Measurements from ENCODE around the gene THAP10. TPM values are rescaled to one million over a fixed set of nuclear protein-coding genes. Genes with fewer than 3 reads are reported as not detected.

The THAP10 gene
- total RNA-seq, 1 donor, result 2.6 TPM

DNA sequence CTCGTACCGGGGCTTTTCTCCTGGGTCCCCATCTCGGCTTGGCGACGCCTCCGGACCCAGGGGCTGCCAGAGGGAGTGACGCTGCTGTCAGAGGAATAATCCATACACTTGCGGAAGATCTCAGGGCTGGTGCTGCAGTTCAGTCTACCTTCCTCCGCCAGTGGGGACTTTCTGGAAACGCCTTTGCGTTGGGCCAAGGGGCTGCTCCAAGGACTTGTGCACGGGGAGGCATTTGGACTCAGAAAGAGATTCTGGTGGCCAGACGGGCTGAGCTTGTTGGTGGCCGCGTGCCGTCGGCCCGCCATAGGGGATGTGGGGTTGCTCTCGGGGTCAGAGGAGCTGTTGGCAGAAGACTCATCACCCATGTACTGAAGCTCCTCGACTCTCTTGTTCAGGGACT lies 60.1 kb downstream of the THAP10 start:
- H3K4me3 ChIP-seq (ENCODE audit: low read depth, low read length), result no peak overlapping the region
- TF ChIP-seq, protein P1, sequence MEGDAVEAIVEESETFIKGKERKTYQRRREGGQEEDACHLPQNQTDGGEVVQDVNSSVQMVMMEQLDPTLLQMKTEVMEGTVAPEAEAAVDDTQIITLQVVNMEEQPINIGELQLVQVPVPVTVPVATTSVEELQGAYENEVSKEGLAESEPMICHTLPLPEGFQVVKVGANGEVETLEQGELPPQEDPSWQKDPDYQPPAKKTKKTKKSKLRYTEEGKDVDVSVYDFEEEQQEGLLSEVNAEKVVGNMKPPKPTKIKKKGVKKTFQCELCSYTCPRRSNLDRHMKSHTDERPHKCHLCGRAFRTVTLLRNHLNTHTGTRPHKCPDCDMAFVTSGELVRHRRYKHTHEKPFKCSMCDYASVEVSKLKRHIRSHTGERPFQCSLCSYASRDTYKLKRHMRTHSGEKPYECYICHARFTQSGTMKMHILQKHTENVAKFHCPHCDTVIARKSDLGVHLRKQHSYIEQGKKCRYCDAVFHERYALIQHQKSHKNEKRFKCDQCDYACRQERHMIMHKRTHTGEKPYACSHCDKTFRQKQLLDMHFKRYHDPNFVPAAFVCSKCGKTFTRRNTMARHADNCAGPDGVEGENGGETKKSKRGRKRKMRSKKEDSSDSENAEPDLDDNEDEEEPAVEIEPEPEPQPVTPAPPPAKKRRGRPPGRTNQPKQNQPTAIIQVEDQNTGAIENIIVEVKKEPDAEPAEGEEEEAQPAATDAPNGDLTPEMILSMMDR (IDR thresholded peaks at IDR 0.05; ENCODE audit: insufficient read depth, low read depth, low read length), result no peak
- no peak for DNase-seq (ENCODE audit: low read depth)

Other genes starting within 250 kb of the THAP10 start
- gene UACA, start 128.9 kb downstream of the THAP10 start, total RNA-seq, result 160 TPM in 2 replicates
- gene LARP6, start 38.3 kb downstream of the THAP10 start, total RNA-seq, result 36.7 and 46.7 TPM in 2 replicates
- gene LRRC49, start 393 bp upstream of the THAP10 start, total RNA-seq, result 10.3 and 14.2 TPM in 2 replicates
- gene THSD4, start 223.0 kb upstream of the THAP10 start, total RNA-seq, result 60.2 and 76.4 TPM in 2 replicates

Data from fibroblast of villous mesenchyme (primary cell).